ENCODE results near the gene DNAH9. TPM values are rescaled to one million over a fixed set of nuclear protein-coding genes. Genes with fewer than 3 reads are reported as not detected.

The DNAH9 gene
- total RNA-seq, 1 experiment from 2014 or later = not detected

DNA sequence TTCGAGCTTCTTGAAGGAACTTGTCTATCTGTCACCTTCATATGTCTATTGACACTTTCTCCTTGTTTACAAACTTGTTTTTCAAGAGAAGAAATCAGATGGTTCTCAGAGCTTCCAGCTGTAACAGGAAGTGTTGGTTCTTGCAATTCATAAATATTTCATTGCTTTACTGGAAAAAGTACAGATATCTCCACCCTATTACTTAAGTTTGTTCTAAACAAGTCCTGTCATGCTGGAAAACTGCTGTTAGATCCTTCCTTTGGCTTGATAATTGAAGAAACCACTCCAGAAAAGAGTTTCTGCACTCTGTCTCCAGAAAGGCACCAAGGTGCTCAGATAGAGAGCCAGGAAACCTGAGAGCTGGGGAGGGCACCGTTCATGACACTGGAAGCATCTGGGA, 181.6 kb downstream of the DNAH9 start:
- Histone ChIP-seq H3K36me3 (ENCODE audit: control insufficient read depth, insufficient read depth, low read length) (no peaks in the 10 kb centered on the region), H3K4me1 (no peaks in the 10 kb centered on the region), H3K4me3 (ENCODE audit: low read depth, low read length) (no peak overlapping the region), H3K9me3 (no peaks in the 10 kb centered on the region), H3K27me3 (replicated peaks; ENCODE audit: control insufficient read depth, insufficient read depth, low read length) (no peaks in the 10 kb centered on the region)
- H3K4me1 Mint-ChIP-seq (ENCODE audit: low read depth, unreplicated experiment) = no peaks in the 10 kb centered on the region
- ChIA-PET POLR2A (no interaction called here), CTCF (no interaction called here)
- H3K9me3 Mint-ChIP-seq (ENCODE audit: unreplicated experiment) = no peaks in the 10 kb centered on the region
- no TSS peak for BruUV-seq (replicated peaks)
- H3K36me3 Mint-ChIP-seq (ENCODE audit: insufficient read depth, unreplicated experiment) = no peaks in the 10 kb centered on the region
- no peak overlapping the region for H3K27ac Mint-ChIP-seq (ENCODE audit: unreplicated experiment)
- no peak overlapping the region for H3K4me3 Mint-ChIP-seq (ENCODE audit: unreplicated experiment)
- H3K27me3 Mint-ChIP-seq (ENCODE audit: insufficient read depth, unreplicated experiment) = peaks cover 18% of the 10 kb centered on the region
- TF ChIP-seq, protein P1, sequence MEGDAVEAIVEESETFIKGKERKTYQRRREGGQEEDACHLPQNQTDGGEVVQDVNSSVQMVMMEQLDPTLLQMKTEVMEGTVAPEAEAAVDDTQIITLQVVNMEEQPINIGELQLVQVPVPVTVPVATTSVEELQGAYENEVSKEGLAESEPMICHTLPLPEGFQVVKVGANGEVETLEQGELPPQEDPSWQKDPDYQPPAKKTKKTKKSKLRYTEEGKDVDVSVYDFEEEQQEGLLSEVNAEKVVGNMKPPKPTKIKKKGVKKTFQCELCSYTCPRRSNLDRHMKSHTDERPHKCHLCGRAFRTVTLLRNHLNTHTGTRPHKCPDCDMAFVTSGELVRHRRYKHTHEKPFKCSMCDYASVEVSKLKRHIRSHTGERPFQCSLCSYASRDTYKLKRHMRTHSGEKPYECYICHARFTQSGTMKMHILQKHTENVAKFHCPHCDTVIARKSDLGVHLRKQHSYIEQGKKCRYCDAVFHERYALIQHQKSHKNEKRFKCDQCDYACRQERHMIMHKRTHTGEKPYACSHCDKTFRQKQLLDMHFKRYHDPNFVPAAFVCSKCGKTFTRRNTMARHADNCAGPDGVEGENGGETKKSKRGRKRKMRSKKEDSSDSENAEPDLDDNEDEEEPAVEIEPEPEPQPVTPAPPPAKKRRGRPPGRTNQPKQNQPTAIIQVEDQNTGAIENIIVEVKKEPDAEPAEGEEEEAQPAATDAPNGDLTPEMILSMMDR (IDR thresholded peaks at IDR 0.05; ENCODE audit: insufficient read depth in 1 of 2, low read depth in 1 of 2, low read length in 1 of 2, severe bottlenecking in 1 of 2, unreplicated experiment in 1 of 2) = no peak
- intact Hi-C loops (cut with micrococcal nuclease; ENCODE audit: unreplicated experiment) = no loop called here
- DNase-seq = no peak

DNA sequence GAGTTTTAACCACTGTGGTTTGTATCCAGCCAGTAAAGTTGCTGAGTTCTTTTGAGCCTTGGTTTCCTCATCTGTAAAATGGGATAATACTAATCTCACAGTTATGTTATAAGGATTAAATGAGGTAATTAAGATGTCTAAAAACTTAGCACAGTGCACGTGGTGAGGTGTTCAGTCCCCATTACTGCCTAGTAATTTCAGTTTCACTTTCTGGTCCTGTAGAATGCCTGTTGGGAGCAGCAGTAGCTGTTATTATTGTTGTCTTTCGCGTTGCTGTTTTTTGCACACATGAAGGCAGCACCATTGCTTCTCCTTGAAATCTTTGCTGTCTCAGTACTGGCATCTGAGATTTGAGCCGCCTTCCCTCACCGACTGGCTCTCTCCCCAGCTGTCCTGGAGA, 182.4 kb downstream of the DNAH9 start:
- intact Hi-C loops (cut with micrococcal nuclease; ENCODE audit: unreplicated experiment) = no loop called here
- no peaks in the 10 kb centered on the region for H3K27me3 ChIP-seq (replicated peaks; ENCODE audit: control insufficient read depth, insufficient read depth, low read length)
- ChIA-PET CTCF (no interaction called here), POLR2A (no interaction called here)
- H3K36me3 Mint-ChIP-seq (ENCODE audit: insufficient read depth, unreplicated experiment) = no peaks in the 10 kb centered on the region
- TF ChIP-seq, protein P1 (IDR thresholded peaks at IDR 0.05; ENCODE audit: insufficient read depth in 1 of 2, low read depth in 1 of 2, low read length in 1 of 2, severe bottlenecking in 1 of 2, unreplicated experiment in 1 of 2) = no peak
- no peaks in the 10 kb centered on the region for H3K4me1 ChIP-seq
- peaks cover 18% of the 10 kb centered on the region for H3K27me3 Mint-ChIP-seq (ENCODE audit: insufficient read depth, unreplicated experiment)
- no TSS peak for BruUV-seq (replicated peaks)
- H3K9me3 ChIP-seq = no peaks in the 10 kb centered on the region
- H3K4me1 Mint-ChIP-seq (ENCODE audit: low read depth, unreplicated experiment) = no peaks in the 10 kb centered on the region
- H3K4me3 Mint-ChIP-seq (ENCODE audit: unreplicated experiment) = no peak overlapping the region
- DNase-seq = no peak
- H3K36me3 ChIP-seq (ENCODE audit: control insufficient read depth, insufficient read depth, low read length) = no peaks in the 10 kb centered on the region
- no peak overlapping the region for H3K27ac Mint-ChIP-seq (ENCODE audit: unreplicated experiment)
- H3K9me3 Mint-ChIP-seq (ENCODE audit: unreplicated experiment) = no peaks in the 10 kb centered on the region
- no peak overlapping the region for H3K4me3 ChIP-seq (ENCODE audit: low read depth, low read length)

DNA sequence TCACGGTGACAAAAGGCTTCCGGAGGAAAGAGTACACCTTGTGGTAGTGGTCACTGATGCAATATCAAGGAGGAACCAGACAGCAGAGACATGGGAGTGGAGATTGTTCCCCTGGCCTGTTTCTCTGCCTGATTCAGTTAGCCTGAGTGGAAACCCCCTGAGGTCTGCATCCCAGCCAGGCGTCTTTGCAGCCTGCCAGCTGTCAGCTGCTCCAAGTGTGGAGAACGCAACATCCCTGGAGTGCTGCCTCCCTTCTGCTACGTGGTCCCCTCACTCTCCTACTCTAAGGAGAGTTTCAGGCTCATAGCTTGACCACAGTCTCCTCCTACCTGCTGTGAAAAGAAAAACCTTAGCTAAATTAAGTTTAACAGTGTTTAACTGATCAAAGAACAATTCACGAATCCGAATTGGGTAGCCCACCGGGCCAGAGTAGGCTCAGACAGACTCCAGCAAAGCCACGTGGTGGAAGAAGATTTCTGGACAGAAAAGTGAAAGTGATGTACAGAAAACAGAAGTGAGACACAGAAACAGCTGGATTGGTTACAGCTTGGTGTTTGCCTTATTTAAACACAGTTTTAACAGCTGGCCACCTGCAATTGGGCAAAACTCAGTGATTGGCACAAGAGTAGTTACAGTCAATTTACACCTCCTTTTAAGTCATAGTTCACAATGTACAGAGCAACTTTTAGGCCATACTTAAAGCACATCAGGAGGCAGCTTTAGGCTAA, 188.6 kb downstream of the DNAH9 start:
- Histone ChIP-seq H3K4me3 (ENCODE audit: low read depth, low read length) (no peak overlapping the region), H3K4me1 (no peaks in the 10 kb centered on the region), H3K9me3 (no peaks in the 10 kb centered on the region), H3K27me3 (replicated peaks; ENCODE audit: control insufficient read depth, insufficient read depth, low read length) (no peaks in the 10 kb centered on the region), H3K36me3 (ENCODE audit: control insufficient read depth, insufficient read depth, low read length) (no peaks in the 10 kb centered on the region)
- no peak overlapping the region for H3K27ac Mint-ChIP-seq (ENCODE audit: unreplicated experiment)
- CTCF ChIA-PET = no interaction called here
- no TSS peak for BruUV-seq (replicated peaks)
- H3K4me3 Mint-ChIP-seq (ENCODE audit: unreplicated experiment) = no peak overlapping the region
- DNase-seq = no peak
- intact Hi-C loops (cut with micrococcal nuclease; ENCODE audit: unreplicated experiment) = no loop called here
- H3K27me3 Mint-ChIP-seq (ENCODE audit: insufficient read depth, unreplicated experiment) = peaks cover 9% of the 10 kb centered on the region
- TF ChIP-seq, protein P1 (IDR thresholded peaks at IDR 0.05; ENCODE audit: insufficient read depth in 1 of 2, low read depth in 1 of 2, low read length in 1 of 2, severe bottlenecking in 1 of 2, unreplicated experiment in 1 of 2) = no peak
- no peaks in the 10 kb centered on the region for H3K9me3 Mint-ChIP-seq (ENCODE audit: unreplicated experiment)
- POLR2A ChIA-PET = no interaction called here
- no peaks in the 10 kb centered on the region for H3K36me3 Mint-ChIP-seq (ENCODE audit: insufficient read depth, unreplicated experiment)
- H3K4me1 Mint-ChIP-seq (ENCODE audit: low read depth, unreplicated experiment) = no peaks in the 10 kb centered on the region
